Measurements from ENCODE around the gene TIGAR.

TIGAR gene

GRCh38 chr12:4370265-4370664 is 49.3 kb downstream of the TIGAR start:
- no peak for DNase-seq (ENCODE audit: extremely low read depth in 1 of 2, low read depth in 1 of 2)

- no peak for DNase-seq (ENCODE audit: extremely low read depth in 1 of 2, low read depth in 1 of 2)
Observed at GRCh38 chr12:4372653-4373052, 51.6 kb downstream of the TIGAR start.

- DNase-seq (ENCODE audit: extremely low read depth in 1 of 2, low read depth in 1 of 2) = no peak
Observed at GRCh38 chr12:4375449-4375848, 54.4 kb downstream of the TIGAR start.

- DNase-seq (ENCODE audit: extremely low read depth in 1 of 2, low read depth in 1 of 2) = no peak
Observed at GRCh38 chr12:4378772-4379171, 57.8 kb downstream of the TIGAR start.

- no peak for DNase-seq (ENCODE audit: extremely low read depth in 1 of 2, low read depth in 1 of 2)
Observed at GRCh38 chr12:4379405-4379804, 58.4 kb downstream of the TIGAR start, which contains the start of gene FGF23. Gene FGF23, minus strand, starts transcription at chr12:4379712. Its CDS starts 130 bp downstream, at chr12:4379582.

- no peak for DNase-seq (ENCODE audit: extremely low read depth in 1 of 2, low read depth in 1 of 2)
Observed at GRCh38 chr12:4380332-4380731, 59.3 kb downstream of the TIGAR start.

GRCh38 chr12:4383304-4383865 is 62.4 kb downstream of the TIGAR start:
- no peak for DNase-seq (ENCODE audit: extremely low read depth in 1 of 2, low read depth in 1 of 2)

GRCh38 chr12:4386801-4387200 is 65.8 kb downstream of the TIGAR start:
- no peak for DNase-seq (ENCODE audit: extremely low read depth in 1 of 2, low read depth in 1 of 2)

GRCh38 chr12:4387607-4388006 is 66.6 kb downstream of the TIGAR start:
- DNase-seq (ENCODE audit: extremely low read depth in 1 of 2, low read depth in 1 of 2) = no peak

GRCh38 chr12:4388032-4388431 is 67.0 kb downstream of the TIGAR start:
- no peak for DNase-seq (ENCODE audit: extremely low read depth in 1 of 2, low read depth in 1 of 2)

GRCh38 chr12:4388662-4389061 is 67.6 kb downstream of the TIGAR start:
- DNase-seq (ENCODE audit: extremely low read depth in 1 of 2, low read depth in 1 of 2) = no peak

- DNase-seq (ENCODE audit: extremely low read depth in 1 of 2, low read depth in 1 of 2) = no peak
Observed at GRCh38 chr12:4392223-4392742, 71.3 kb downstream of the TIGAR start.

GRCh38 chr12:4393211-4393610 is 72.2 kb downstream of the TIGAR start:
- DNase-seq (ENCODE audit: extremely low read depth in 1 of 2, low read depth in 1 of 2) = no peak

- DNase-seq (ENCODE audit: extremely low read depth in 1 of 2, low read depth in 1 of 2) = no peak
Observed at GRCh38 chr12:4395818-4396217, 74.8 kb downstream of the TIGAR start.

- DNase-seq (ENCODE audit: extremely low read depth in 1 of 2, low read depth in 1 of 2) = no peak
Observed at GRCh38 chr12:4401117-4401516, 80.1 kb downstream of the TIGAR start.

GRCh38 chr12:4402996-4403395 is 82.0 kb downstream of the TIGAR start:
- no peak for DNase-seq (ENCODE audit: extremely low read depth in 1 of 2, low read depth in 1 of 2)
